Liver (tissue), 3 donors: Measurements from ENCODE around the gene LGALS13.

Experiments
- EGR1 ChIP-seq, 2 donors: IDR thresholded peaks; 2 replicates each; pipeline ENCODE4 v1.6.1; 2016 to 2018; ENCODE audit warnings: antibody characterized with exemption in 2 of 2, low read depth in 2 of 2
- FOXA1 ChIP-seq: IDR thresholded peaks from 2 replicates; pipeline ENCODE4 v1.6.1; 2016; ENCODE audit warnings: antibody characterized with exemption
- JUND ChIP-seq, 2 donors: IDR thresholded peaks; 2 replicates each; pipeline ENCODE4 v1.6.1; 2016; ENCODE audit warnings: antibody characterized with exemption in 2 of 2
- RAD21 ChIP-seq, 2 donors: IDR thresholded peaks; 2 replicates each; pipeline ENCODE4 v1.6.1; 2016; ENCODE audit warnings: antibody characterized with exemption in 2 of 2, mild to moderate bottlenecking in 2 of 2
- REST ChIP-seq: IDR thresholded peaks from 2 replicates; pipeline ENCODE4 v1.6.1; 2016; ENCODE audit warnings: antibody characterized with exemption, mild to moderate bottlenecking
- RXRA ChIP-seq, 2 donors: IDR thresholded peaks; 2 replicates each; pipeline ENCODE4 v1.6.1; 2017 to 2018; ENCODE audit warnings: antibody characterized with exemption in 2 of 2, mild to moderate bottlenecking in 1 of 2
- SP1 ChIP-seq: IDR thresholded peaks from 2 replicates; pipeline ENCODE4 v1.6.1; 2018; ENCODE audit warnings: antibody characterized with exemption, mild to moderate bottlenecking
- TAF1 ChIP-seq: conservative IDR thresholded peaks from 2 replicates; pipeline ENCODE4 v1.6.1; 2016; ENCODE audit warnings: antibody characterized with exemption, mild to moderate bottlenecking
- TF ChIP-seq, protein P1 (sequence below): fragments of 150-350 bp; IDR thresholded peaks from 2 replicates; pipeline ENCODE4 v1.5.1; 2017; ENCODE audit warnings: improper control_type of control experiment, low read depth, low read length; ENCODE audit not compliant: missing input control
- TF ChIP-seq, protein P2 (sequence below): IDR thresholded peaks from 2 replicates; pipeline ENCODE4 v1.6.1; 2016; ENCODE audit warnings: antibody characterized with exemption
- donor health status: healthy.
- donor health status: healthy.

- no peak for TF ChIP-seq RAD21 (IDR thresholded peaks at IDR 0.05)
- TF ChIP-seq, protein P1, sequence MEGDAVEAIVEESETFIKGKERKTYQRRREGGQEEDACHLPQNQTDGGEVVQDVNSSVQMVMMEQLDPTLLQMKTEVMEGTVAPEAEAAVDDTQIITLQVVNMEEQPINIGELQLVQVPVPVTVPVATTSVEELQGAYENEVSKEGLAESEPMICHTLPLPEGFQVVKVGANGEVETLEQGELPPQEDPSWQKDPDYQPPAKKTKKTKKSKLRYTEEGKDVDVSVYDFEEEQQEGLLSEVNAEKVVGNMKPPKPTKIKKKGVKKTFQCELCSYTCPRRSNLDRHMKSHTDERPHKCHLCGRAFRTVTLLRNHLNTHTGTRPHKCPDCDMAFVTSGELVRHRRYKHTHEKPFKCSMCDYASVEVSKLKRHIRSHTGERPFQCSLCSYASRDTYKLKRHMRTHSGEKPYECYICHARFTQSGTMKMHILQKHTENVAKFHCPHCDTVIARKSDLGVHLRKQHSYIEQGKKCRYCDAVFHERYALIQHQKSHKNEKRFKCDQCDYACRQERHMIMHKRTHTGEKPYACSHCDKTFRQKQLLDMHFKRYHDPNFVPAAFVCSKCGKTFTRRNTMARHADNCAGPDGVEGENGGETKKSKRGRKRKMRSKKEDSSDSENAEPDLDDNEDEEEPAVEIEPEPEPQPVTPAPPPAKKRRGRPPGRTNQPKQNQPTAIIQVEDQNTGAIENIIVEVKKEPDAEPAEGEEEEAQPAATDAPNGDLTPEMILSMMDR = no peak
- no peak for TF ChIP-seq REST
- TF ChIP-seq, protein P2, sequence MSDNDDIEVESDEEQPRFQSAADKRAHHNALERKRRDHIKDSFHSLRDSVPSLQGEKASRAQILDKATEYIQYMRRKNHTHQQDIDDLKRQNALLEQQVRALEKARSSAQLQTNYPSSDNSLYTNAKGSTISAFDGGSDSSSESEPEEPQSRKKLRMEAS = no peak
- no peak for TF ChIP-seq TAF1
- TF ChIP-seq EGR1 (IDR thresholded peaks at IDR 0.05; ENCODE audit: low read depth in 2 of 2) = no peak
- TF ChIP-seq JUND (IDR thresholded peaks at IDR 0.05) = no peak
- TF ChIP-seq SP1 = no peak
- no peak for TF ChIP-seq FOXA1
- TF ChIP-seq RXRA (IDR thresholded peaks at IDR 0.05) = no peak
Observed at GRCh38 chr19:39637891-39638290, 35.6 kb downstream of the LGALS13 start.
